ENCODE results near the gene RNF34. TPM values are rescaled to one million over a fixed set of nuclear protein-coding genes. Genes with fewer than 3 reads are reported as not detected.

The RNF34 gene
- total and polyA plus RNA-seq, 2 of the 13 experiments (the other 11 are each of a cell fraction or from before 2014, with no cell fraction given) = 36.8 to 53.2 TPM

DNA sequence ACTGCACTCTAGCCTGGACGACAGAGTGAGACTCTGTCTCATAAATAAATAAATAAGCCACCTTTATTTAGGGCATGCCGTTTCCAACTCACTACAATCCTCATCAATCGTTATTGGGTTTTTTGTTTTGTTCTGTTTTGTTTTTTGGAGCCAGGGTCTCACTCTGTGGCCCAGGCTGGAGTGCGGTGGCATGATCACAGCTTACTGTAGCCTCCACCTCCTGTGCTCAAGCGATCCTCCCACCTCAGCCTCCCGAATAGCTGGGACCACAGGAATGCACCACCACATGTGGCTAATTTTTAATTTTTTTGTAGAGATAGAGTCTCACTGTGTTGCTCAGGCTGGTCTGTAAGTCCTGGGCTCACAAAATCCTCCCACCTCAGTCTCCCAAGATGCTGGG, 44.1 kb upstream of the RNF34 start (continued):
- TF ChIP-seq, protein P1, sequence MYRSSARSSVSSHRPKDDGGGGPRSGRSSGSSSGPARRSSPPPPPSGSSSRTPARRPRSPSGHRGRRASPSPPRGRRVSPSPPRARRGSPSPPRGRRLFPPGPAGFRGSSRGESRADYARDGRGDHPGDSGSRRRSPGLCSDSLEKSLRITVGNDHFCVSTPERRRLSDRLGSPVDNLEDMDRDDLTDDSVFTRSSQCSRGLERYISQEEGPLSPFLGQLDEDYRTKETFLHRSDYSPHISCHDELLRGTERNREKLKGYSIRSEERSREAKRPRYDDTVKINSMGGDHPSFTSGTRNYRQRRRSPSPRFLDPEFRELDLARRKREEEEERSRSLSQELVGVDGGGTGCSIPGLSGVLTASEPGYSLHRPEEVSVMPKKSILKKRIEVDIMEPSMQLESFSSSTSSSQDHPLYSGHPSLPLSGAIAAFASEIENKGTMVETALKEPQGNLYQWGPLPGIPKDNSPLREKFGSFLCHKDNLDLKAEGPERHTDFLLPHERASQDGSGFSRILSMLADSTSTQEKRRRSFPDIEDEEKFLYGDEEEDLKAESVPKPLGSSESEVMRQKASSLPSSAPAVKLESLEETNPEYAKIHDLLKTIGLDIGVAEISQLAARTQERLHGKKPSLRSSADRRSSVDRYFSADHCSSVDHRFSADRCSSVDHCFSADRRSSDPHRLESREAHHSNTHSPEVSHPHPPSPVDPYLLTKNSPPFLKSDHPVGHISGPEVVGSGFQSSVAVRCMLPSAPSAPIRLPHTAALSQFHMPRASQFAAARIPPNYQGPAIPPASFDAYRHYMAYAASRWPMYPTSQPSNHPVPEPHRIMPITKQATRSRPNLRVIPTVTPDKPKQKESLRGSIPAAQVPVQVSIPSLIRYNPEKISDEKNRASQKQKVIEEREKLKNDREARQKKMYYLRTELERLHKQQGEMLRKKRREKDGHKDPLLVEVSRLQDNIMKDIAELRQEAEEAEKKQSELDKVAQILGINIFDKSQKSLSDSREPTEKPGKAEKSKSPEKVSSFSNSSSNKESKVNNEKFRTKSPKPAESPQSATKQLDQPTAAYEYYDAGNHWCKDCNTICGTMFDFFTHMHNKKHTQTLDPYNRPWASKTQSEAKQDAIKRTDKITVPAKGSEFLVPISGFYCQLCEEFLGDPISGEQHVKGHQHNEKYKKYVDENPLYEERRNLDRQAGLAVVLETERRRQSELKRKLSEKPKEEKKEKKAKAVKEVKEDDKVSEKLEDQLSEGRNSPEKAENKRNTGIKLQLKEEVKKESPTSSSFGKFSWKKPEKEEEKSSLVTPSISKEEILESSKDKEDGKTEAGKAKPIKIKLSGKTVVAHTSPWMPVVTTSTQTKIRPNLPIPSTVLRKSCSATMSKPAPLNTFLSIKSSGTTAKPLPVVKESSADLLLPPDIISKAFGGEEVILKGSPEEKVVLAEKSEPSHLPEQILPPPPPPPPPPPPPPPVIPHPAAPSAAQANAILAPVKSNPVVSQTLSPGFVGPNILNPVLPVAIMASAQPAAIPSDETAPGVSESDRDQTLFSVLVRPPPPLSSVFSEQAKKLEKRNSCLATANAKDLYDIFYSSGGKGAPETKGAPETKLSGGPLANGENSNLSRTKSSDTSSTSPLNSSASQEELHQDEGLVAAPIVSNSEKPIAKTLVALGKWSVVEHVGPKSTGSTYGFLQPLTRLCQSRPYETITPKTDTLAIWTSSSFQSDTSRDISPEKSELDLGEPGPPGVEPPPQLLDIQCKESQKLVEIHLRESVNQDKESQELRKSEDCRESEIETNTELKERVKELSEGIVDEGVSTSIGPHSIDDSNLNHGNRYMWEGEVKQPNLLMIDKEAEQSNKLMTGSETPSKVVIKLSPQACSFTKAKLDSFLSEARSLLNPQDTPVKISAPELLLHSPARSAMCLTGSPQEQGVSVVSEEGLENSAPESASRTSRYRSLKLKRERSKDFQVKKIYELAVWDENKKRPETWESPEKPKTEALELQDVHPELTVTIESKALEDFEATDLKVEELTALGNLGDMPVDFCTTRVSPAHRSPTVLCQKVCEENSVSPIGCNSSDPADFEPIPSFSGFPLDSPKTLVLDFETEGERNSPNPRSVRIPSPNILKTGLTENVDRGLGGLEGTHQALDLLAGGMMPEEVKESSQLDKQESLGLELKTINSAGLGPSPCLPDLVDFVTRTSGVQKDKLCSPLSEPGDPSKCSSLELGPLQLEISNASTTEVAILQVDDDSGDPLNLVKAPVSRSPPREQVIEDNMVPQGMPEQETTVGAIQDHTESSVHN (CRISPR knock-in tag; IDR thresholded peaks at IDR 0.05) = no peak
- TF ChIP-seq RFX3 (CRISPR knock-in tag; IDR thresholded peaks at IDR 0.05) = no peak
- no peak for TF ChIP-seq PHF5A (CRISPR knock-in tag; IDR thresholded peaks at IDR 0.05; ENCODE audit: low read depth, unreplicated experiment)
- TF ChIP-seq, protein P2, sequence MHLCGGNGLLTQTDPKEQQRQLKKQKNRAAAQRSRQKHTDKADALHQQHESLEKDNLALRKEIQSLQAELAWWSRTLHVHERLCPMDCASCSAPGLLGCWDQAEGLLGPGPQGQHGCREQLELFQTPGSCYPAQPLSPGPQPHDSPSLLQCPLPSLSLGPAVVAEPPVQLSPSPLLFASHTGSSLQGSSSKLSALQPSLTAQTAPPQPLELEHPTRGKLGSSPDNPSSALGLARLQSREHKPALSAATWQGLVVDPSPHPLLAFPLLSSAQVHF (CRISPR knock-in tag; IDR thresholded peaks at IDR 0.05) = no peak
- no peak for TF ChIP-seq ZNF709 (CRISPR knock-in tag; IDR thresholded peaks at IDR 0.05)
- TF ChIP-seq, protein P3, sequence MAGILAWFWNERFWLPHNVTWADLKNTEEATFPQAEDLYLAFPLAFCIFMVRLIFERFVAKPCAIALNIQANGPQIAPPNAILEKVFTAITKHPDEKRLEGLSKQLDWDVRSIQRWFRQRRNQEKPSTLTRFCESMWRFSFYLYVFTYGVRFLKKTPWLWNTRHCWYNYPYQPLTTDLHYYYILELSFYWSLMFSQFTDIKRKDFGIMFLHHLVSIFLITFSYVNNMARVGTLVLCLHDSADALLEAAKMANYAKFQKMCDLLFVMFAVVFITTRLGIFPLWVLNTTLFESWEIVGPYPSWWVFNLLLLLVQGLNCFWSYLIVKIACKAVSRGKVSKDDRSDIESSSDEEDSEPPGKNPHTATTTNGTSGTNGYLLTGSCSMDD (CRISPR knock-in tag; IDR thresholded peaks at IDR 0.05) = no peak
- TF ChIP-seq, protein P4, sequence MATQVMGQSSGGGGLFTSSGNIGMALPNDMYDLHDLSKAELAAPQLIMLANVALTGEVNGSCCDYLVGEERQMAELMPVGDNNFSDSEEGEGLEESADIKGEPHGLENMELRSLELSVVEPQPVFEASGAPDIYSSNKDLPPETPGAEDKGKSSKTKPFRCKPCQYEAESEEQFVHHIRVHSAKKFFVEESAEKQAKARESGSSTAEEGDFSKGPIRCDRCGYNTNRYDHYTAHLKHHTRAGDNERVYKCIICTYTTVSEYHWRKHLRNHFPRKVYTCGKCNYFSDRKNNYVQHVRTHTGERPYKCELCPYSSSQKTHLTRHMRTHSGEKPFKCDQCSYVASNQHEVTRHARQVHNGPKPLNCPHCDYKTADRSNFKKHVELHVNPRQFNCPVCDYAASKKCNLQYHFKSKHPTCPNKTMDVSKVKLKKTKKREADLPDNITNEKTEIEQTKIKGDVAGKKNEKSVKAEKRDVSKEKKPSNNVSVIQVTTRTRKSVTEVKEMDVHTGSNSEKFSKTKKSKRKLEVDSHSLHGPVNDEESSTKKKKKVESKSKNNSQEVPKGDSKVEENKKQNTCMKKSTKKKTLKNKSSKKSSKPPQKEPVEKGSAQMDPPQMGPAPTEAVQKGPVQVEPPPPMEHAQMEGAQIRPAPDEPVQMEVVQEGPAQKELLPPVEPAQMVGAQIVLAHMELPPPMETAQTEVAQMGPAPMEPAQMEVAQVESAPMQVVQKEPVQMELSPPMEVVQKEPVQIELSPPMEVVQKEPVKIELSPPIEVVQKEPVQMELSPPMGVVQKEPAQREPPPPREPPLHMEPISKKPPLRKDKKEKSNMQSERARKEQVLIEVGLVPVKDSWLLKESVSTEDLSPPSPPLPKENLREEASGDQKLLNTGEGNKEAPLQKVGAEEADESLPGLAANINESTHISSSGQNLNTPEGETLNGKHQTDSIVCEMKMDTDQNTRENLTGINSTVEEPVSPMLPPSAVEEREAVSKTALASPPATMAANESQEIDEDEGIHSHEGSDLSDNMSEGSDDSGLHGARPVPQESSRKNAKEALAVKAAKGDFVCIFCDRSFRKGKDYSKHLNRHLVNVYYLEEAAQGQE (IDR thresholded peaks at IDR 0.05; ENCODE audit: borderline replicate concordance in 1 of 2, low read depth in 1 of 2, low read length in 2 of 2) = no peak
- TF ChIP-seq ZNF501 (CRISPR knock-in tag; IDR thresholded peaks at IDR 0.05) = 0 out of 2 replicates have a peak, but pooled peaks have one; percentile 17
- no peak for TF ChIP-seq ARNTL (CRISPR knock-in tag; IDR thresholded peaks at IDR 0.05)
- TF ChIP-seq, protein P5, sequence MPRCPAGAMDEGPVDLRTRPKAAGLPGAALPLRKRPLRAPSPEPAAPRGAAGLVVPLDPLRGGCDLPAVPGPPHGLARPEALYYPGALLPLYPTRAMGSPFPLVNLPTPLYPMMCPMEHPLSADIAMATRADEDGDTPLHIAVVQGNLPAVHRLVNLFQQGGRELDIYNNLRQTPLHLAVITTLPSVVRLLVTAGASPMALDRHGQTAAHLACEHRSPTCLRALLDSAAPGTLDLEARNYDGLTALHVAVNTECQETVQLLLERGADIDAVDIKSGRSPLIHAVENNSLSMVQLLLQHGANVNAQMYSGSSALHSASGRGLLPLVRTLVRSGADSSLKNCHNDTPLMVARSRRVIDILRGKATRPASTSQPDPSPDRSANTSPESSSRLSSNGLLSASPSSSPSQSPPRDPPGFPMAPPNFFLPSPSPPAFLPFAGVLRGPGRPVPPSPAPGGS (CRISPR knock-in tag; IDR thresholded peaks at IDR 0.05) = no peak
- no peak for TF ChIP-seq HMG20B (CRISPR knock-in tag; conservative IDR thresholded peaks at IDR 0.05)
